H9 (cell line): ENCODE results near the gene PTTG1IP. TPM values are rescaled to one million over a fixed set of nuclear protein-coding genes. Genes with fewer than 3 reads are reported as not detected.

Experiments
- DNase-seq: peaks from one replicate; pipeline ENCODE4 v3.0.0-alpha.2; 2017
- H2AFZ ChIP-seq: one replicate; pipeline ENCODE4 v1.6.1; 2013; ENCODE audit warnings: mild to moderate bottlenecking, low read length, control low read depth, moderate library complexity
- H2AK5ac ChIP-seq: 2 replicates; pipeline ENCODE4 v1.6.1; 2013; ENCODE audit warnings: low read length, control low read depth, mixed read lengths; ENCODE audit not compliant: insufficient read length
- H2BK120ac ChIP-seq: one replicate; pipeline ENCODE4 v1.6.1; 2013; ENCODE audit warnings: low read depth, mild to moderate bottlenecking, low read length, control low read depth, inconsistent platforms; ENCODE audit not compliant: poor library complexity, severe bottlenecking
- H2BK12ac ChIP-seq: 2 replicates; pipeline ENCODE4 v1.6.1; 2013; ENCODE audit warnings: low read length, control low read depth, mixed read lengths, low read depth; ENCODE audit not compliant: insufficient read length
- H2BK15ac ChIP-seq: 2 replicates; pipeline ENCODE4 v1.6.1; 2013; ENCODE audit warnings: low read depth, low read length, control low read depth
- H2BK20ac ChIP-seq: one replicate; pipeline ENCODE4 v1.6.1; 2013; ENCODE audit warnings: low read depth, mild to moderate bottlenecking, low read length, control low read depth, inconsistent platforms; ENCODE audit not compliant: poor library complexity, severe bottlenecking
- H2BK5ac ChIP-seq: 2 replicates; pipeline ENCODE4 v1.6.1; 2013; ENCODE audit warnings: low read length, control low read depth, mixed read lengths; ENCODE audit not compliant: insufficient read length
- H3K14ac ChIP-seq: 2 replicates; pipeline ENCODE4 v1.6.1; 2013; ENCODE audit warnings: low read length, control low read depth; ENCODE audit not compliant: insufficient read depth
- H3K18ac ChIP-seq: 2 replicates; pipeline ENCODE4 v1.6.1; 2013; ENCODE audit warnings: low read depth, mild to moderate bottlenecking, mixed read lengths, low read length, control low read depth; ENCODE audit not compliant: insufficient read length
- H3K23ac ChIP-seq: 2 replicates; pipeline ENCODE4 v1.6.1; 2013; ENCODE audit warnings: low read length, control low read depth, mixed read lengths, low read depth; ENCODE audit not compliant: insufficient read length
- H3K23me2 ChIP-seq: 2 replicates; pipeline ENCODE4 v1.6.1; 2013; ENCODE audit warnings: low read depth, mild to moderate bottlenecking, mixed read lengths, low read length, control low read depth; ENCODE audit not compliant: insufficient read length, poor library complexity, severe bottlenecking
- H3K27ac ChIP-seq: 2 replicates; pipeline ENCODE4 v1.5.1; 2013; ENCODE audit warnings: low read length, control low read depth, mixed read lengths, low read depth; ENCODE audit not compliant: insufficient read length
- H3K27me3 ChIP-seq: 2 replicates; pipeline ENCODE4 v1.6.1; 2013; ENCODE audit warnings: low read length, control low read depth, inconsistent platforms; ENCODE audit not compliant: insufficient read depth
- H3K4ac ChIP-seq: 2 replicates; pipeline ENCODE4 v1.6.1; 2013; ENCODE audit warnings: low read depth, mild to moderate bottlenecking, control low read depth, inconsistent platforms, low read length, moderate library complexity
- H3K4me1 ChIP-seq: 2 replicates; pipeline ENCODE4 v1.6.1; 2013; ENCODE audit warnings: low read length, control low read depth, inconsistent platforms; ENCODE audit not compliant: insufficient read depth
- H3K4me2 ChIP-seq: 2 replicates; pipeline ENCODE4 v1.6.1; 2013; ENCODE audit warnings: low read length, control low read depth, mixed read lengths; ENCODE audit not compliant: insufficient read length, insufficient read depth
- H3K56ac ChIP-seq: 2 replicates; pipeline ENCODE4 v1.6.1; 2013; ENCODE audit warnings: low read depth, mild to moderate bottlenecking, mixed read lengths, low read length, control low read depth; ENCODE audit not compliant: insufficient read length
- H3K79me1 ChIP-seq: 2 replicates; pipeline ENCODE4 v1.6.1; 2013; ENCODE audit warnings: low read depth, mild to moderate bottlenecking, moderate library complexity, low read length, control low read depth, inconsistent platforms; ENCODE audit not compliant: insufficient read depth, poor library complexity, severe bottlenecking
- H3K79me2 ChIP-seq: 2 replicates; pipeline ENCODE4 v1.6.1; 2013; ENCODE audit warnings: low read length, control low read depth, inconsistent platforms; ENCODE audit not compliant: insufficient read depth
- H3K9ac ChIP-seq: 2 replicates; pipeline ENCODE4 v1.6.1; 2013; ENCODE audit warnings: low read length, control low read depth, mixed read lengths; ENCODE audit not compliant: insufficient read length; ENCODE audit errors: extremely low read depth
- H3K9me3 ChIP-seq: one replicate; pipeline ENCODE4 v1.6.1; 2013; ENCODE audit warnings: low read depth, low read length, inconsistent platforms; ENCODE audit not compliant: control insufficient read depth
- H3T11ph ChIP-seq: one replicate; pipeline ENCODE4 v1.6.1; 2013; ENCODE audit warnings: mild to moderate bottlenecking, low read length, control low read depth, inconsistent platforms
- H4K20me1 ChIP-seq: one replicate; pipeline ENCODE4 v1.6.1; 2013; ENCODE audit not compliant: control insufficient read depth, insufficient read length, insufficient read depth
- H4K5ac ChIP-seq: 2 replicates; pipeline ENCODE4 v1.6.1; 2013; ENCODE audit warnings: low read depth, mild to moderate bottlenecking, mixed read lengths, low read length, control low read depth; ENCODE audit not compliant: insufficient read length
- H4K8ac ChIP-seq: replicated peaks from 2 replicates; pipeline ENCODE4 v1.6.1; 2013; ENCODE audit warnings: low read length, control low read depth, mixed read lengths, low read depth; ENCODE audit not compliant: insufficient read length
- H4K91ac ChIP-seq: 2 replicates; pipeline ENCODE4 v1.6.1; 2013; ENCODE audit warnings: low read depth, mild to moderate bottlenecking, moderate library complexity, mixed read lengths, low read length, control low read depth; ENCODE audit not compliant: insufficient read length
- H3K27ac Mint-ChIP-seq, 3 experiments: 2 replicates in 2 of 3; 3 replicates in 1 of 3; pipeline ENCODE4 v1.8.0; 2020 to 2021; ENCODE audit warnings: mixed read lengths in 3 of 3, mild to moderate bottlenecking in 1 of 3, moderate library complexity in 1 of 3
- H3K27me3 Mint-ChIP-seq: 2 replicates; pipeline ENCODE4 v1.8.0; 2021; ENCODE audit warnings: low read depth, mild to moderate bottlenecking, moderate library complexity, mixed read lengths
- H3K36me3 Mint-ChIP-seq, 3 experiments: 2 replicates in 2 of 3; 3 replicates in 1 of 3; pipeline ENCODE4 v1.8.0; 2020 to 2021; ENCODE audit warnings: low read depth in 3 of 3, mixed read lengths in 3 of 3; ENCODE audit not compliant: insufficient read depth in 1 of 3
- H3K4me1 Mint-ChIP-seq, 2 experiments: 2 replicates each; pipeline ENCODE4 v1.8.0; 2020; ENCODE audit warnings: mixed read lengths in 2 of 2
- H3K4me3 Mint-ChIP-seq, 2 experiments: 2 replicates in 1 of 2; 3 replicates in 1 of 2; pipeline ENCODE4 v1.8.0; 2020 to 2021; ENCODE audit warnings: mild to moderate bottlenecking in 2 of 2, mixed read lengths in 2 of 2, moderate library complexity in 1 of 2
- H3K9me3 Mint-ChIP-seq, 2 experiments: 2 replicates in 1 of 2; 3 replicates in 1 of 2; pipeline ENCODE4 v1.8.0; 2020; ENCODE audit warnings: mild to moderate bottlenecking in 2 of 2, mixed read lengths in 2 of 2, moderate library complexity in 1 of 2
- WGBS: extraction: QIAGEN DNeasy Blood & Tissue Kit; methylation state at CpG from one replicate; pipeline ENCODE4 v1.1.7; 2013; ENCODE audit warnings: missing lambda C conversion rate, low lambda C conversion rate, mixed read lengths; ENCODE audit not compliant: insufficient read length; ENCODE audit errors: extremely low coverage; 5-methylcytosine and 5-hydroxymethylcytosine counted together
- total RNA-seq: library from RNA; stranded (reverse); gene quantifications from 2 replicates; pipeline ENCODE4 v1.2.1, GENCODE V29; 2021
- TF ChIP-seq, protein P1 (sequence below): fragments of 200-600 bp; sonication (generic); conservative IDR thresholded peaks from 3 replicates; pipeline ENCODE4 v1.8.0; 2021; ENCODE audit warnings: antibody characterized with exemption, mild to moderate bottlenecking

PTTG1IP gene
- total RNA-seq, 1 experiment from 2014 or later, result 107 TPM

GRCh38 chr21:44858791-44859190, 14.7 kb downstream of the PTTG1IP start:
- no peak overlapping the region for H3K56ac ChIP-seq
- H2AK5ac ChIP-seq, result no peak overlapping the region
- H3K14ac ChIP-seq, result no peak overlapping the region
- no CpG with 5 or more reads among the region's 10 CpGs for WGBS
- H4K91ac ChIP-seq, result no peak overlapping the region
- H3K9me3 ChIP-seq, result no peaks in the 10 kb centered on the region
- Mint-ChIP-seq H3K27ac (no peak overlapping the region; a peak in 2 of 7 replicates), H3K4me1 (peaks cover 6% of the 10 kb centered on the region in 2 experiments; a peak in 3 of 4 replicates), H3K9me3 (no peaks in the 10 kb centered on the region), H3K27me3 (no peaks in the 10 kb centered on the region), H3K4me3 (no peak overlapping the region; a peak in 1 of 5 replicates), H3K36me3 (peaks cover 46 to 78% (median 75%) of the 10 kb centered on the region in 3 experiments; a peak in 6 of 7 replicates)
- H3K4me1 ChIP-seq, result no peaks in the 10 kb centered on the region
- no peak overlapping the region for H3K9ac ChIP-seq
- no peak overlapping the region for H3K4me2 ChIP-seq
- peaks cover 3% of the 10 kb centered on the region for H4K20me1 ChIP-seq
- no peak overlapping the region for H3T11ph ChIP-seq
- H3K18ac ChIP-seq, result no peak overlapping the region
- no peak overlapping the region for H2BK15ac ChIP-seq
- no peak overlapping the region for H4K5ac ChIP-seq
- no peak overlapping the region for H2AFZ ChIP-seq
- H2BK12ac ChIP-seq, result no peak overlapping the region
- no peak overlapping the region for H3K23ac ChIP-seq
- H2BK5ac ChIP-seq, result no peak overlapping the region
- no peak overlapping the region for H3K4ac ChIP-seq
- no peak overlapping the region for H2BK20ac ChIP-seq
- no peaks in the 10 kb centered on the region for H3K27me3 ChIP-seq
- H3K27ac ChIP-seq, result no peak overlapping the region
- no peak for DNase-seq
- TF ChIP-seq, protein P1, sequence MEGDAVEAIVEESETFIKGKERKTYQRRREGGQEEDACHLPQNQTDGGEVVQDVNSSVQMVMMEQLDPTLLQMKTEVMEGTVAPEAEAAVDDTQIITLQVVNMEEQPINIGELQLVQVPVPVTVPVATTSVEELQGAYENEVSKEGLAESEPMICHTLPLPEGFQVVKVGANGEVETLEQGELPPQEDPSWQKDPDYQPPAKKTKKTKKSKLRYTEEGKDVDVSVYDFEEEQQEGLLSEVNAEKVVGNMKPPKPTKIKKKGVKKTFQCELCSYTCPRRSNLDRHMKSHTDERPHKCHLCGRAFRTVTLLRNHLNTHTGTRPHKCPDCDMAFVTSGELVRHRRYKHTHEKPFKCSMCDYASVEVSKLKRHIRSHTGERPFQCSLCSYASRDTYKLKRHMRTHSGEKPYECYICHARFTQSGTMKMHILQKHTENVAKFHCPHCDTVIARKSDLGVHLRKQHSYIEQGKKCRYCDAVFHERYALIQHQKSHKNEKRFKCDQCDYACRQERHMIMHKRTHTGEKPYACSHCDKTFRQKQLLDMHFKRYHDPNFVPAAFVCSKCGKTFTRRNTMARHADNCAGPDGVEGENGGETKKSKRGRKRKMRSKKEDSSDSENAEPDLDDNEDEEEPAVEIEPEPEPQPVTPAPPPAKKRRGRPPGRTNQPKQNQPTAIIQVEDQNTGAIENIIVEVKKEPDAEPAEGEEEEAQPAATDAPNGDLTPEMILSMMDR, result no peak
- peaks cover 13% of the 10 kb centered on the region; the same call in 1 of the 2 replicates for H3K79me2 ChIP-seq
- H3K79me1 ChIP-seq, result no peaks in the 10 kb centered on the region
- no peaks in the 10 kb centered on the region for H3K23me2 ChIP-seq
- no peak overlapping the region for H4K8ac ChIP-seq
- H2BK120ac ChIP-seq, result no peak overlapping the region
